WTC11 (cell line): ENCODE measurements around the gene TRABD. TPM values are rescaled to one million over a fixed set of nuclear protein-coding genes. Genes with fewer than 3 reads are reported as not detected.

Source experiments
- ATAC-seq: fragments of 200-7000 bp; cut with Tn5 transposase; 2 replicates; pipeline ENCODE4 v1.10.0; 2021; ENCODE audit warnings: mild to moderate bottlenecking, moderate library complexity
- CTCF ChIA-PET: fragments of 300-600 bp; sonication (Branson Sonifier 250); formaldehyde crosslinking; loops from one replicate; lab custom pipeline; 2021; ENCODE audit warnings: antibody characterized with exemption; lab: Charles Lee
- POLR2A ChIA-PET: fragments of 350-600 bp; sonication (Branson Sonifier 250); formaldehyde crosslinking; loops from one replicate; lab custom pipeline; 2021; ENCODE audit warnings: antibody characterized with exemption; lab: Charles Lee
- DNase-seq: peaks from one replicate; pipeline ENCODE4 v3.0.0; 2021; ENCODE audit warnings: low spot score
- H3K27ac Mint-ChIP-seq: 2 replicates; pipeline ENCODE4 v1.8.0; 2021; ENCODE audit warnings: mixed read lengths
- H3K27me3 Mint-ChIP-seq: 2 replicates; pipeline ENCODE4 v1.8.0; 2021; ENCODE audit warnings: low read depth, mild to moderate bottlenecking, moderate library complexity, mixed read lengths
- H3K36me3 Mint-ChIP-seq: 2 replicates; pipeline ENCODE4 v1.8.0; 2021; ENCODE audit warnings: mixed read lengths
- H3K4me1 Mint-ChIP-seq: 2 replicates; pipeline ENCODE4 v1.8.0; 2022; ENCODE audit warnings: mixed read lengths
- H3K4me3 Mint-ChIP-seq: 2 replicates; pipeline ENCODE4 v1.8.0; 2021; ENCODE audit warnings: mild to moderate bottlenecking, moderate library complexity, mixed read lengths
- H3K9me3 Mint-ChIP-seq: 2 replicates; pipeline ENCODE4 v1.8.0; 2021; ENCODE audit warnings: mixed read lengths
- EMX1 ChIP-seq: fragments of 250-450 bp; sonication (Bioruptor Pico); IDR thresholded peaks from 2 replicates; pipeline ENCODE4 v1.8.0; 2021; ENCODE audit warnings: mild to moderate bottlenecking
- FOXP1 ChIP-seq: sonication (generic); formaldehyde crosslinking; IDR thresholded peaks from 2 replicates; pipeline ENCODE4 v1.8.0; 2022; ENCODE audit warnings: missing genetic modification reagents, mild to moderate bottlenecking, moderate library complexity, borderline replicate concordance
- GABPB1 ChIP-seq: sonication (generic); formaldehyde crosslinking; IDR thresholded peaks from 2 replicates; pipeline ENCODE4 v1.8.1; 2023; ENCODE audit warnings: mild to moderate bottlenecking, missing genetic modification reagents
- HMGA2 ChIP-seq: fragments of 250-450 bp; sonication (Bioruptor Pico); IDR thresholded peaks from 2 replicates; pipeline ENCODE4 v1.4.0; 2021; ENCODE audit warnings: mild to moderate bottlenecking, moderate library complexity
- IRF2 ChIP-seq: sonication (generic); formaldehyde crosslinking; IDR thresholded peaks from 2 replicates; pipeline ENCODE4 v1.8.0; 2022; ENCODE audit warnings: low read depth, missing genetic modification reagents, borderline replicate concordance
- NR1H2 ChIP-seq: sonication (generic); formaldehyde crosslinking; IDR thresholded peaks from 2 replicates; pipeline ENCODE4 v1.9.0; 2021; ENCODE audit warnings: mild to moderate bottlenecking, moderate library complexity, missing genetic modification reagents
- OVOL2 ChIP-seq: fragments of 250-450 bp; sonication (Bioruptor Pico); IDR thresholded peaks from 2 replicates; pipeline ENCODE4 v1.9.0; 2021; ENCODE audit warnings: mild to moderate bottlenecking, borderline replicate concordance
- RELA ChIP-seq: sonication (generic); formaldehyde crosslinking; IDR thresholded peaks from 2 replicates; pipeline ENCODE4 v1.8.1; 2022; ENCODE audit warnings: missing genetic modification reagents, mild to moderate bottlenecking, borderline replicate concordance
- SMAD4 ChIP-seq: sonication (generic); formaldehyde crosslinking; IDR thresholded peaks from 2 replicates; pipeline ENCODE4 v1.8.0; 2022; ENCODE audit warnings: mild to moderate bottlenecking, missing genetic modification reagents
- SP1 ChIP-seq: sonication (generic); formaldehyde crosslinking; conservative IDR thresholded peaks from 2 replicates; pipeline ENCODE4 v1.8.1; 2022; ENCODE audit warnings: missing genetic modification reagents
- ZNF416 ChIP-seq: fragments of 250-450 bp; sonication (Bioruptor Pico); IDR thresholded peaks from 2 replicates; pipeline ENCODE4 v1.9.0; 2021; ENCODE audit warnings: mild to moderate bottlenecking, inconsistent platforms
- ZNF671 ChIP-seq: fragments of 250-450 bp; sonication (Bioruptor Pico); IDR thresholded peaks from 2 replicates; pipeline ENCODE4 v1.8.0; 2021; ENCODE audit warnings: mild to moderate bottlenecking
- total RNA-seq: library from RNA; stranded (reverse); gene quantifications from 3 replicates; pipeline ENCODE4 v1.2.3, GENCODE V29; 2021
- TF ChIP-seq, protein P1 (sequence below): sonication (generic); formaldehyde crosslinking; IDR thresholded peaks from 2 replicates; pipeline ENCODE4 v1.8.1; 2023; ENCODE audit warnings: mild to moderate bottlenecking, missing genetic modification reagents, moderate library complexity
- TF ChIP-seq, protein P2 (sequence below): fragments of 250-450 bp; sonication (Bioruptor Pico); IDR thresholded peaks from 2 replicates; pipeline ENCODE4 v1.9.0; 2021; ENCODE audit warnings: mild to moderate bottlenecking, borderline replicate concordance
- TF ChIP-seq, protein P3 (sequence below): sonication (generic); formaldehyde crosslinking; IDR thresholded peaks from 2 replicates; pipeline ENCODE4 v1.8.0; 2022; ENCODE audit warnings: mild to moderate bottlenecking, missing genetic modification reagents
- TF ChIP-seq, protein P4 (sequence below): fragments of 250-450 bp; sonication (Bioruptor Pico); IDR thresholded peaks from 2 replicates; pipeline ENCODE4 v2.1.2; 2022; ENCODE audit warnings: mild to moderate bottlenecking, moderate library complexity
- TF ChIP-seq, protein P5 (sequence below): fragments of 250-450 bp; sonication (Bioruptor Pico); IDR thresholded peaks from 2 replicates; pipeline ENCODE4 v1.9.0; 2021; ENCODE audit warnings: mild to moderate bottlenecking

TRABD gene
- total RNA-seq, 1 experiment from 2014 or later, result 90.4 TPM

DNA sequence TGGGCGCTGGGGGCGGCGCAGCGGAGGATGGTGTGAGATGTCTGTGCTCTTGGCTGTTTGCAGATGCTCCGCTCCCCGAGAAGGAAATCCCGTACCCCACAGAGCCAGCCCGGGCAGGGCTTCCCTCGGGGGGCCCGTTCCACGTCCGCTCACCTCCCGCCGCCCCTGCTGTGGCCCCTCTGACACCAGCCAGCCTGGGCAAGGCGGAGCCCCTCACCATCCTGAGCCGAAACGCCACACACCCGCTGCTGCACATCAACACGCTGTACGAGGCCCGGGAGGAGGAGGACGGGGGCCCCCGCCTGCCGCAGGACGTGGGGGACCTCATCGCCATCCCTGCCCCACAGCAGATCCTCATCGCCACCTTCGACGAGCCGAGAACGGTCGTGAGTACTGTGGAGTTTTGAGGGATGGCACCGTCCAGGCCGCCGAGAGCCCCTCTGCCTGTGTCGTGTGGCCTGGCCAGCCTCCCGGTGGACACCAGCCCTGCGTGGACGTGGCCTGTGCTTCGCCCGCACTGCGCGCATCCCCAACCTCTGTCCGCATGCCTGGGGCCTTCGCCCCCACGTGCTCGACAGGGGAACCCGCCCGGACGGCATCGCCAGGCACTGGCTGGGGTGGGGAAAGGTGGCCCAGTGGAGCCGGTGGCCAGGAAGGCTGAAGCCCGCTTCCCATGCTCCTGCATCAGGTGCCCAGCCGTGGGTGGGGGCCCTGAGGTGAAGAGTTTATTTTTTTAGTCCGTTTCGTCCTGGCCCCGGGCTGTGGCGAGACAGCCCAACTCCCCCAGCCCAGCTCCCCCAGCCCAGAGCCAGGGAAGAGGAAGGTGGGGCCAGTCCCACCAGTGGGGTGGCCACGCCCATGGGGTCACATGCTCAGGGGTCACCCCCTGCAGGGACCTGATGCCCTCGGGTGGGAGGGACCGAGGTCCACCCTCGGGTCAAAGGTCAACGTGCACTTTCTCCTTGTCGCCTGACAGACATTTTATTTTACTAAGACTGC is 6.5 kb upstream of the TRABD start:
- ChIA-PET POLR2A (no interaction called here), CTCF (no interaction called here)
- Mint-ChIP-seq H3K27ac (peak overlapping the region; percentile 34), H3K9me3 (no peaks in the 10 kb centered on the region), H3K27me3 (no peaks in the 10 kb centered on the region; the same call in 1 of the 2 replicates), H3K36me3 (no peaks in the 10 kb centered on the region), H3K4me1 (peaks cover 3% of the 10 kb centered on the region), H3K4me3 (no peak overlapping the region)
- no peak for TF ChIP-seq SMAD4 (CRISPR knock-in tag)
- TF ChIP-seq, protein P1, sequence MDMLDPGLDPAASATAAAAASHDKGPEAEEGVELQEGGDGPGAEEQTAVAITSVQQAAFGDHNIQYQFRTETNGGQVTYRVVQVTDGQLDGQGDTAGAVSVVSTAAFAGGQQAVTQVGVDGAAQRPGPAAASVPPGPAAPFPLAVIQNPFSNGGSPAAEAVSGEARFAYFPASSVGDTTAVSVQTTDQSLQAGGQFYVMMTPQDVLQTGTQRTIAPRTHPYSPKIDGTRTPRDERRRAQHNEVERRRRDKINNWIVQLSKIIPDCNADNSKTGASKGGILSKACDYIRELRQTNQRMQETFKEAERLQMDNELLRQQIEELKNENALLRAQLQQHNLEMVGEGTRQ, result 0 out of 2 replicates have a peak, but pooled peaks have one; percentile 22
- no peak for TF ChIP-seq EMX1
- DNase-seq, result no peak
- ATAC-seq, result no peak

DNA sequence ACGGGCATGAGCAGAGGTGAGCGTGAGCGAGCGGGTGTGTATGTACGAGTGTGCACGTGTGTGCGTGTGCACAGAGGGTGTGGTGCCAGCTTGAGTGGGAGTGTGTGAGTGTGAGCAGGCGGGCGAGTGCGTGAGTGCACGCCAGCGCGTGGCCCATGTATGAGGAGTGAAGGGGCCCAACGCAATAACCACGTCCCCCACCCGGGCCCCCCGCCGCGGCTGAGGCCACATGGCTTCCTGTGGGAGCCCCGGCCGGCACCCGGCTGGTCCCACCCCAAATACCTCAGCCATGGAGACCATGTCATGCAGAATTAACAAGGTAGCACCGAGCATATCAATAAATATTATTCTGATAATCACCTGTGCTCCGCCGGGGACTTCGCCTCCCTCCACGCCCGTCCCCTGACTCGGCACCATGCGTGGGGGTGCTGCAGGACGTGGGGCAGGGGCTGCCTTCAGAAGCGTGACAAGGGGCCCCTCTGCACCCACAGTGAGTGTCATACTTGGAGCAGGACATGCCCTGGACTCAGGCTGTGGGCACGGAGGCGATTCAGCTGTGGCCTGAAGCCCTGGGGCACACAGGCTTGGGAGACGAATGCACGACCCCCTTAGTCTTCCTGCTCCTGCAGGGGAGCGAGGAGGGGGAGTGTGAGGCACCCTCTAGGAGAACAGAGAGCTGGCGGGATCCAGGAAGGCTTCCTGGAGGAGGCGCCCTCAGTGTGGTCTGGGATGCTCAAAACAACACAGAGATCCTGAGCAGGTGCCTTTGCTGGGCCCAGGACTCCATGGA is 5.6 kb upstream of the TRABD start:
- Mint-ChIP-seq H3K4me3 (no peak overlapping the region), H3K27ac (peak overlapping the region; percentile 34; the same call in 1 of the 2 replicates), H3K9me3 (no peaks in the 10 kb centered on the region), H3K36me3 (no peaks in the 10 kb centered on the region), H3K27me3 (no peaks in the 10 kb centered on the region; the same call in 1 of the 2 replicates), H3K4me1 (peaks cover 3% of the 10 kb centered on the region)
- ChIA-PET POLR2A (no interaction called here), CTCF (interaction anchor here (2.2 kb wide), 1 partner anchor 10 kb away, joined by 7 read pairs; no protein-coding TSS in a partner anchor)
- TF ChIP-seq ZNF671, result no peak
- no peak for TF ChIP-seq FOXP1
- TF ChIP-seq, protein P2, sequence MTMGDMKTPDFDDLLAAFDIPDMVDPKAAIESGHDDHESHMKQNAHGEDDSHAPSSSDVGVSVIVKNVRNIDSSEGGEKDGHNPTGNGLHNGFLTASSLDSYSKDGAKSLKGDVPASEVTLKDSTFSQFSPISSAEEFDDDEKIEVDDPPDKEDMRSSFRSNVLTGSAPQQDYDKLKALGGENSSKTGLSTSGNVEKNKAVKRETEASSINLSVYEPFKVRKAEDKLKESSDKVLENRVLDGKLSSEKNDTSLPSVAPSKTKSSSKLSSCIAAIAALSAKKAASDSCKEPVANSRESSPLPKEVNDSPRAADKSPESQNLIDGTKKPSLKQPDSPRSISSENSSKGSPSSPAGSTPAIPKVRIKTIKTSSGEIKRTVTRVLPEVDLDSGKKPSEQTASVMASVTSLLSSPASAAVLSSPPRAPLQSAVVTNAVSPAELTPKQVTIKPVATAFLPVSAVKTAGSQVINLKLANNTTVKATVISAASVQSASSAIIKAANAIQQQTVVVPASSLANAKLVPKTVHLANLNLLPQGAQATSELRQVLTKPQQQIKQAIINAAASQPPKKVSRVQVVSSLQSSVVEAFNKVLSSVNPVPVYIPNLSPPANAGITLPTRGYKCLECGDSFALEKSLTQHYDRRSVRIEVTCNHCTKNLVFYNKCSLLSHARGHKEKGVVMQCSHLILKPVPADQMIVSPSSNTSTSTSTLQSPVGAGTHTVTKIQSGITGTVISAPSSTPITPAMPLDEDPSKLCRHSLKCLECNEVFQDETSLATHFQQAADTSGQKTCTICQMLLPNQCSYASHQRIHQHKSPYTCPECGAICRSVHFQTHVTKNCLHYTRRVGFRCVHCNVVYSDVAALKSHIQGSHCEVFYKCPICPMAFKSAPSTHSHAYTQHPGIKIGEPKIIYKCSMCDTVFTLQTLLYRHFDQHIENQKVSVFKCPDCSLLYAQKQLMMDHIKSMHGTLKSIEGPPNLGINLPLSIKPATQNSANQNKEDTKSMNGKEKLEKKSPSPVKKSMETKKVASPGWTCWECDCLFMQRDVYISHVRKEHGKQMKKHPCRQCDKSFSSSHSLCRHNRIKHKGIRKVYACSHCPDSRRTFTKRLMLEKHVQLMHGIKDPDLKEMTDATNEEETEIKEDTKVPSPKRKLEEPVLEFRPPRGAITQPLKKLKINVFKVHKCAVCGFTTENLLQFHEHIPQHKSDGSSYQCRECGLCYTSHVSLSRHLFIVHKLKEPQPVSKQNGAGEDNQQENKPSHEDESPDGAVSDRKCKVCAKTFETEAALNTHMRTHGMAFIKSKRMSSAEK, result no peak
- TF ChIP-seq, protein P3, sequence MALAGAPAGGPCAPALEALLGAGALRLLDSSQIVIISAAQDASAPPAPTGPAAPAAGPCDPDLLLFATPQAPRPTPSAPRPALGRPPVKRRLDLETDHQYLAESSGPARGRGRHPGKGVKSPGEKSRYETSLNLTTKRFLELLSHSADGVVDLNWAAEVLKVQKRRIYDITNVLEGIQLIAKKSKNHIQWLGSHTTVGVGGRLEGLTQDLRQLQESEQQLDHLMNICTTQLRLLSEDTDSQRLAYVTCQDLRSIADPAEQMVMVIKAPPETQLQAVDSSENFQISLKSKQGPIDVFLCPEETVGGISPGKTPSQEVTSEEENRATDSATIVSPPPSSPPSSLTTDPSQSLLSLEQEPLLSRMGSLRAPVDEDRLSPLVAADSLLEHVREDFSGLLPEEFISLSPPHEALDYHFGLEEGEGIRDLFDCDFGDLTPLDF (CRISPR knock-in tag), result no peak
- TF ChIP-seq OVOL2, result no peak
- ATAC-seq, result no peak
- DNase-seq, result no peak

DNA sequence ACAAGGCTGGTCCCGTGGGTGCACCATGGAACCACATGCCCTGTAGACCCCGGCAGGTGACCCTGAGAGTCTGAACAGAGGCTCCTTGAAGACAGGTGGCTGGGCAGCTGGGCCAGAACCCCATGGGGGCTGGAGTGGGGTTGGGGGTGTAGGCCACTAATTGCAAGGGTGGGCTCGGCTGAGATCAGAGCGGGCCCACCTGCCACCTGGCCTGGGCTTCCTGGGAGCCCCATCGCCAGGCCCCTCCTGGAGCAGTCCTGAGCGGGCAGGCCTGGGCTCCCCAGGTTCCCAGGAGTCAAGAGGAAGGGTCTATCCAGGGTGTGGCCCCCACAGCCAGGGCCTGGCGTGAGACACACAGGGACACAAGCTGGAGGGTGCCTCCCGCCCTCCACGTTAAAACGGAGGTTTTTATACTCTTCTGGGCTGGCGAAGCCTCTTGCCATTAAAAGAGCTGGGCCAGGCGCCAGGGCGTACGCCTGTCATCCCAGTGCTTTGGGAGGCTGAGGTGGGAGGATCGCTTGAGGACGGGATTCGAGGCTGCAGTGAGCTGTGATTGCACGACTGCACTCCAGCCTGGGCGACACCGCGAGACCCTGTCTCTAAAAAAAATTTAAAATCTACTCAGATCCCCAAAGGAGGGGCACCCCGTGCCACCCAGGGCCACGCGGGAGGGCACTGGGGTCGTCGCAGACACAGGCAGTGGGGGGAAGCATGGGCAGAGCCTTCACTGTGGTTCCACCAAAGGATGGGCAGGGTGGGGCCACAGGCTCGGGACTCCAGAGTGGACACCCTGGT is 4.8 kb upstream of the TRABD start:
- ChIA-PET POLR2A (no interaction called here), CTCF (interaction anchor here (2.2 kb wide), 1 partner anchor 9 kb away, joined by 7 read pairs; no protein-coding TSS in a partner anchor)
- Mint-ChIP-seq H3K27ac (no peak overlapping the region), H3K4me1 (peaks cover 3% of the 10 kb centered on the region), H3K36me3 (no peaks in the 10 kb centered on the region), H3K4me3 (no peak overlapping the region), H3K27me3 (no peaks in the 10 kb centered on the region; the same call in 1 of the 2 replicates), H3K9me3 (no peaks in the 10 kb centered on the region)
- ATAC-seq (no peak), DNase-seq (no peak)
- no peak for TF ChIP-seq GABPB1
- no peak for TF ChIP-seq SMAD4 (CRISPR knock-in tag)
- TF ChIP-seq IRF2 (CRISPR knock-in tag), result no peak
- no peak for TF ChIP-seq NR1H2 (CRISPR knock-in tag)
- TF ChIP-seq, protein P4, sequence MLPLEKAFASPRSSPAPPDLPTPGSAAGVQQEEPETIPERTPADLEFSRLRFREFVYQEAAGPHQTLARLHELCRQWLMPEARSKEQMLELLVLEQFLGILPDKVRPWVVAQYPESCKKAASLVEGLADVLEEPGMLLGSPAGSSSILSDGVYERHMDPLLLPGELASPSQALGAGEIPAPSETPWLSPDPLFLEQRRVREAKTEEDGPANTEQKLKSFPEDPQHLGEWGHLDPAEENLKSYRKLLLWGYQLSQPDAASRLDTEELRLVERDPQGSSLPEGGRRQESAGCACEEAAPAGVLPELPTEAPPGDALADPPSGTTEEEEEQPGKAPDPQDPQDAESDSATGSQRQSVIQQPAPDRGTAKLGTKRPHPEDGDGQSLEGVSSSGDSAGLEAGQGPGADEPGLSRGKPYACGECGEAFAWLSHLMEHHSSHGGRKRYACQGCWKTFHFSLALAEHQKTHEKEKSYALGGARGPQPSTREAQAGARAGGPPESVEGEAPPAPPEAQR, result no peak
- no peak for TF ChIP-seq ZNF416
- TF ChIP-seq, protein P5, sequence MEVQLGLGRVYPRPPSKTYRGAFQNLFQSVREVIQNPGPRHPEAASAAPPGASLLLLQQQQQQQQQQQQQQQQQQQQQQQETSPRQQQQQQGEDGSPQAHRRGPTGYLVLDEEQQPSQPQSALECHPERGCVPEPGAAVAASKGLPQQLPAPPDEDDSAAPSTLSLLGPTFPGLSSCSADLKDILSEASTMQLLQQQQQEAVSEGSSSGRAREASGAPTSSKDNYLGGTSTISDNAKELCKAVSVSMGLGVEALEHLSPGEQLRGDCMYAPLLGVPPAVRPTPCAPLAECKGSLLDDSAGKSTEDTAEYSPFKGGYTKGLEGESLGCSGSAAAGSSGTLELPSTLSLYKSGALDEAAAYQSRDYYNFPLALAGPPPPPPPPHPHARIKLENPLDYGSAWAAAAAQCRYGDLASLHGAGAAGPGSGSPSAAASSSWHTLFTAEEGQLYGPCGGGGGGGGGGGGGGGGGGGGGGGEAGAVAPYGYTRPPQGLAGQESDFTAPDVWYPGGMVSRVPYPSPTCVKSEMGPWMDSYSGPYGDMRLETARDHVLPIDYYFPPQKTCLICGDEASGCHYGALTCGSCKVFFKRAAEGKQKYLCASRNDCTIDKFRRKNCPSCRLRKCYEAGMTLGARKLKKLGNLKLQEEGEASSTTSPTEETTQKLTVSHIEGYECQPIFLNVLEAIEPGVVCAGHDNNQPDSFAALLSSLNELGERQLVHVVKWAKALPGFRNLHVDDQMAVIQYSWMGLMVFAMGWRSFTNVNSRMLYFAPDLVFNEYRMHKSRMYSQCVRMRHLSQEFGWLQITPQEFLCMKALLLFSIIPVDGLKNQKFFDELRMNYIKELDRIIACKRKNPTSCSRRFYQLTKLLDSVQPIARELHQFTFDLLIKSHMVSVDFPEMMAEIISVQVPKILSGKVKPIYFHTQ (CRISPR knock-in tag), result no peak
- no peak for TF ChIP-seq RELA (CRISPR knock-in tag)
- no peak for TF ChIP-seq SP1 (CRISPR knock-in tag)
- TF ChIP-seq HMGA2 (CRISPR knock-in tag), result no peak
